Stimulated activated CD4-positive, alpha-beta T cell treated with anti-CD3 and anti-CD28 coated beads, TNF-alpha, amount 100 ng/mL, for 24 hours (primary cell): ENCODE results near the gene GRIN2D.
"Not testable (repeated sequence)": the region's sequence is repeated elsewhere in the genome, so short reads cannot be mapped to it uniquely, and the experiment has no call there.

Source experiments
- DNase-seq, 3 experiments: peaks; one replicate each; pipeline ENCODE4 v3.0.0-alpha.2; 2020; ENCODE audit warnings: low read depth in 3 of 3

GRIN2D gene

GRCh38 chr19:48371367-48371766, 22.1 kb upstream of the GRIN2D start:
- DNase-seq: no peak

- DNase-seq: not testable (repeated sequence)
Measured at GRCh38 chr19:48371771-48372170, 21.7 kb upstream of the GRIN2D start.

GRCh38 chr19:48372904-48373303, 20.6 kb upstream of the GRIN2D start:
- no peak for DNase-seq

GRCh38 chr19:48373567-48373966, 19.9 kb upstream of the GRIN2D start:
- no peak for DNase-seq

- no peak for DNase-seq
Measured at GRCh38 chr19:48378194-48378570, 15.3 kb upstream of the GRIN2D start.

- DNase-seq: no peak
Measured at GRCh38 chr19:48379058-48379457, 14.4 kb upstream of the GRIN2D start.

- DNase-seq: no peak
Measured at GRCh38 chr19:48381178-48381950, 12.1 kb upstream of the GRIN2D start.

GRCh38 chr19:48382286-48382685, 11.2 kb upstream of the GRIN2D start:
- DNase-seq: no peak

GRCh38 chr19:48385461-48386087, 7.9 kb upstream of the GRIN2D start:
- DNase-seq: no peak

- DNase-seq: no peak
Measured at GRCh38 chr19:48386981-48387380, 6.5 kb upstream of the GRIN2D start.

GRCh38 chr19:48390188-48391099, 3.0 kb upstream of the GRIN2D start:
- DNase-seq: peak in 1 of 3 experiments; percentile 61

- DNase-seq: peak; percentile 45 to 63 (median 55)
Measured at GRCh38 chr19:48391100-48392005, 2.1 kb upstream of the GRIN2D start, which contains the start of gene KDELR1. Gene KDELR1, minus strand, starts transcription at chr19:48391551. Its CDS starts 193 bp downstream, at chr19:48391358.

GRCh38 chr19:48392006-48392344, 1.5 kb upstream of the GRIN2D start:
- DNase-seq: not testable (repeated sequence)

- DNase-seq: no peak
Measured at GRCh38 chr19:48392860-48393558, 459 bp upstream of the GRIN2D start.

- no peak for DNase-seq
Measured at GRCh38 chr19:48394331-48395169, 1.1 kb downstream of the GRIN2D start.

- DNase-seq: no peak
Measured at GRCh38 chr19:48395170-48395455, 1.6 kb downstream of the GRIN2D start.

GRCh38 chr19:48395499-48395898, 2.0 kb downstream of the GRIN2D start:
- no peak for DNase-seq

- no peak for DNase-seq
Measured at GRCh38 chr19:48396016-48396823, 2.8 kb downstream of the GRIN2D start.

- no peak for DNase-seq
Measured at GRCh38 chr19:48396824-48397176, 3.3 kb downstream of the GRIN2D start.
